ENCODE measurements around the gene SYNGR2.

The SYNGR2 gene

GRCh38 chr17:78141437-78142118 lies 26.8 kb upstream of the SYNGR2 start:
- no peak overlapping the region for H3K4me3 ChIP-seq (ENCODE audit: low read depth, low read length)
- no peak for DNase-seq (ENCODE audit: low read depth)

DNA sequence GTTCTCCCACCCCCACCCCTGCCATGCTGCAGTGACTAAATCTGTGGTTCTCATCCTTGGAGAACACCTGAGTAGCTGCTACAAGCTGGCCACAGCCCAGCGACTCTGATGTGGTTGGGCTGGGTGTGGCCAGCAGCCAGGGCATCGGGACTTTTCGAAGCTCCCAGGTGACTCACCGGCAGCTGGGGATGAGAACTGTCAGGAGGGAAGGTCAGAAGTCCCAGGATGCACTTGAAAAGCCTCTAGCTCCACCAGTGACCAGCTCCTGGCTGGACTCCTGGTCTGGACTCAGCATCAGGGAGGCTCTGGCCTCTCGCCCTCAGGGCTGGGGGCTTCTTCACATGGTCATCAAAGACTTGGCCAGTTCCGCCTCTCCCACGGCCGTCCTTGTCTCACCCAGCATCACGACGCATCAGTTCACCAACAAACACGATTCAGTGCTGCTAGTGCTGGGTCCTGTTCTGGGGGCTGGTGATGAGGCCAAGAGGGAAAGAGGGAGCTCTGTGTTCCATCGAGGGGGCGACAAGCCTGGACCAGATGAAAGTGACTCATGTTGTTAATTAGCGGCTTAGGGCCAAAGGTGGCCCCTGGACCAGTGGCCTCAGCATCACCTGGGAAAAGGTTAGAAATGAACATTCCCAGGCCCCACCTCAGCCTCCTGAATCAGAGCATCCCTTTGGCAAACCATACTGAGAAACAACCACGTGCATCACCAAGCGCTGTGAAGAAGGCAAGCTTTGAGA lies 26.1 kb upstream of the SYNGR2 start:
- no peak overlapping the region for H3K4me3 ChIP-seq (ENCODE audit: low read depth, low read length)
- DNase-seq (ENCODE audit: low read depth): no peak

GRCh38 chr17:78143214-78144146 lies 24.9 kb upstream of the SYNGR2 start:
- DNase-seq (ENCODE audit: low read depth): no peak
- H3K4me3 ChIP-seq (ENCODE audit: low read depth, low read length): no peak overlapping the region

DNA sequence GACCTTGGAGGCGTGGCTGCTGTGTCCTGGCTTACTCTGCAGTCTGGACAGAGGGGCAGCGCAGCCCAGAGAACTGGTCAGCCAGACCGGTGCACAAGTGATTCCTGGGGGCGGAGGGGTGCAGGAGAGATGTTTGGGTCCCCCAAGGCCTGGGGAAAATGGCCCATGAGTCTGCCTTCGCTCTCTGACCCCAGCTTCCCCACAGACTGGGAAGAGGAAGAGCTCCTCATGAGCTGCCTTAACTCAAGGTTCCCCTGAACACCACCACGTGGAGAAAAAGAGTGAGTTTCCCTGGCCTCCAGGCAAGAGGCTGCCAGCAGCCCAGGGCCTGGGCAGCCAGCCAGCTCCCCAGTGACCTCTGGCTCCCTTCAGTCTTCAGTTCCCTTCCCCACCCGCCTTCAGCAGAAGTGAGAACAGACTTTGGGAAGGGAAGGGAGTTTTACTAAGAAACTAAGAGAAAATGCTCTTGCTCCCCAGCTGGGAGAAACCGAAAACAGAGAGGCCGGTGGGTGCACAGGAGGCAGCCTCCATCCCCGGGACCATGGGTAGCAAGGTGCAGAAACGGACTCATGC lies 24.1 kb upstream of the SYNGR2 start:
- DNase-seq (ENCODE audit: low read depth): peak; percentile 72
- no peak overlapping the region for H3K4me3 ChIP-seq (ENCODE audit: low read depth, low read length)

DNA sequence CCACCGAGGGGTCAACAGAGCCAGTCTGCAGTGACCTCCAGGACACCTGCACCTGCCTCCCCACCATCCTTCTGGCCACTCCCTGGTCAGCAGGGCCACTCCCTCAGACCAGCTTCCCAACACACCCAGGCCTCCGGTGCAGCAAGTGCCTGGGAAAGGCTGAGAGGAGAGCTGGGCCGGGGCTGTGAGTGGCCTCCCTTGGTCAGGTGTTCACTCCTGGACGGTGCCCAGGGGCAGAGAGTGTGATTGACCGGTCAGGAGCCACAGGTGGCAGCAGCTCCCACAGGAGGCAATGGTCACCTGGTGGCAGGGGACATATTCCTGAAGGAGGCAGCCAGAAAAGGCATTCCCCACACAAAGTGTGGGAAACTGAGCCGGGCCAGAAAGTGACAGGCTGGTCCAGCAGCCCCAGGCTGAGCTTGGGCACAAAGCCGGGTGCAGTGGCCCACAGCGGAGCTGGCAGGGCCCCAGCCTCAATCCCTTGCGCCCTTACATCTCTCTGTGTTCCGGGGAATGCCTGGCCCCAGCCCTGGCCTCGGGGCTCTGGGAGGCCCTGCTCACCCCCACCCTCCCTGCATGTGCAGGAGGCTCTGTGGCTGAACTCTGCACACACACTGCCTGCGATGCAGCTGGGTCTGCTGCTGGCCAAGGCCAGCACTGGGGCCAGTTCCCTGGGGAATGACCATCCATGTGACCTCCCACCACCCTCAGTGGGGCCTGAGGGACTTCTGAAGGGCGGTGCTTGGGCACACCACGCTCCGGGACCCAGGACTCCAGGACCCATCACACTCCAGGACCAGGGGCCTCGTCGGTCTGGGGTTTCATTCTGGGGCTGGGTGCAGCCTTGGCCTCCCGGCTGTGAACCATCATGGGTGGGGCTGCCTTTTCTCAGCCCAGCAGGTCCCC lies 23.4 kb upstream of the SYNGR2 start:
- H3K4me3 ChIP-seq (ENCODE audit: low read depth, low read length): no peak overlapping the region
- no peak for DNase-seq (ENCODE audit: low read depth)

DNA sequence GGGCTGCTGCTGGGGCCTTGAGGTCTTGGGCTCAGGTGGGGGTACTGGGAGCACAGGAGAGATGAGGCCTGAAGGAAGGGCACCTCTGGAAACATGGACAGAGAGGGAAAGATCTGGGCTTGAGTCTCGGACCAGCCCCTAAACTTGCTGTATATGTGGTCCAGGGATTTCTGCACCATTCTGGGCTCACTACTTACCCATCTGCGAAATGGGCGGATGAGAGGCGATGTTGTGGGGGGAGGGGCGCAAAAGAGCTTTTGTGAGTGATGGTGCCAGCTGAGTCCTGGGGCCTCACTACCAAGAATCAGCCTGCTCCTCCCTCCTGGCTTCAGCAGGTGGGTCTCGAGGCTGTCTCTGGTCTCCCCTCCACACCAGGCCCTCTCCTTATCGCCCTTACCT lies 21.9 kb upstream of the SYNGR2 start:
- H3K4me3 ChIP-seq (ENCODE audit: low read depth, low read length): no peak overlapping the region
- no peak for DNase-seq (ENCODE audit: low read depth)

DNA sequence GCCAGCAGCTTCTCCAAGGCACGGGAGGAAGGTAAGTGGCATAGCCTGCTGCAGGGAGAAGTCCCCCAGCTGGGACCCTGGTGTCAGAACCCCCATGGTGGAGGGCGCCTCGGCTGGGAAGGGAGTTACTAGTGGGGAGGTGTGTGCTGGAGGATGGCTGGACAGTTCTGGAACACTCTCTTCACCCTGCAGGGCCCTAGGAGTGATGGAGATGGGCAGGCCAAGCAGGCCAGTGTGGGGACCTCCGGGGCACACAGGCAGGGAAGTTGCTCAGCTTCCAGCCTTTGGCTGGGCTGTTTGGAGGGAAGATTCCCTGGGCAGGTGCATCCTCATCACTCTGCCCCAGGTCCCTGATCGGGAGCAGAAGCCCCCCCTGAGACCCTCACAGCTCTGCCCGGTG lies 21.5 kb upstream of the SYNGR2 start:
- no peak for DNase-seq (ENCODE audit: low read depth)
- H3K4me3 ChIP-seq (ENCODE audit: low read depth, low read length): no peak overlapping the region

- H3K4me3 ChIP-seq (ENCODE audit: low read depth, low read length): no peak overlapping the region
- no peak for DNase-seq (ENCODE audit: low read depth)
These were observed 20.9 kb upstream of the SYNGR2 start for GRCh38 chr17:78147315-78147998.

DNA sequence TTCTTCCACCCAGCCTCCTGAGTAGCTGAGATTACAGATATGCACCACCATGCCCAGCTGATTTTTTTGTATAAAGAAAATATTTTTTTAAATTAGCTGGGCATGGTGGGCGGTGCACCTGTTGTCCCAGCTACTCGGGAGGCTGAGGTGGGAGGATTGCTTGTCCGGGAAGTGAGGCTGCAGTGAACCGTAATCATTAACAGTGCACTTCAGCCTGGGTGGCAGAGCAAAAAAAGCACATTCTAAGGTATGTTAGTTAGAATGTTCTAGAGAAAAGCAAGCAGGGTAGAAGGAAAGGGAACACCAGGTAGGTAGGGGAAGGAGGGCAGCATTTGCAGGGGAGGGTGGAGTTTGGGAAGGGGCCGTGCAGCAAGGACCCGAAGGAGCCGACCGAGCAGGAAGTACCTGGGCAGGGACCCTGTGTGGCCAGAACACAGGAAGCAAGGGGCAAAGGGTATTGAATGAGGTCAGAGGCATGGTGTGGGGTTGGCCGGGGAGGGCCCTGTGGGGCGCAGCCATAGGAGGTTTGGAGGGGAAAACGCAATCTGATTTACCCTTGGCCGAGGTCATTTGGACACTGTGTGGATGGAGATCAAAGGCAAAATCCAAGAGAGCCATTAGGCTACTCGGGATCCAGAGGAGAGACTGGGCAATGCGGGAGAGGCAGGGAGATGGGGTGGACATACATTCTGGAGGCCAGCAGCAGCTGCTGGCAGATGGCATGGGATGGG lies 19.9 kb upstream of the SYNGR2 start:
- H3K4me3 ChIP-seq (ENCODE audit: low read depth, low read length): no peak overlapping the region
- DNase-seq (ENCODE audit: low read depth): no peak

DNA sequence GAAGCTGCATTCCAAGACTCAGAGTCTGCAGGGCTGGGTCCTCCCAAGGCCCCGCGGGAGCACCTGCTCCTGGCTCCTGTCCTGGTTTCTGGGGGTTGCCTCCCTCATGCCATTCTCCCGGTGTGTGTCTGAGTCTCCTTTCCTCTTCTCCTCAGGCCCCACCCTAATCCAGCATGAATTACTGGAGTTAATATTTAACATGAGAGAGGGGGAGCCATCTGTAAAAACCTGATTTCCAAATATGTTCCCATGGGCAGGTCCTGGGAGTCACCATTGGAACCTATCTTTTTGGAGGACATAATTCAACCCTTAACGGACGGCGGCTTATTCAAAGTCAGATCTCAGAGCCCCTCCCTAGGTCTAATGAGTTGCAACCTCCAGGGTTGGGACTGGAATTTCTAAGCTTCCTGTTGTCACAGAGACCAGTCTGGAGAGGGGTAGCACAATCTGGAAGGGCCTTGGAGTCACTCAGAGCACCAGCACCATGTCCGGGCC lies 16.8 kb upstream of the SYNGR2 start:
- H3K4me3 ChIP-seq (ENCODE audit: low read depth, low read length): no peak overlapping the region
- DNase-seq (ENCODE audit: low read depth): no peak

- H3K4me3 ChIP-seq (ENCODE audit: low read depth, low read length): no peak overlapping the region
- no peak for DNase-seq (ENCODE audit: low read depth)
These were observed 13.2 kb upstream of the SYNGR2 start for GRCh38 chr17:78154903-78155811.

DNA sequence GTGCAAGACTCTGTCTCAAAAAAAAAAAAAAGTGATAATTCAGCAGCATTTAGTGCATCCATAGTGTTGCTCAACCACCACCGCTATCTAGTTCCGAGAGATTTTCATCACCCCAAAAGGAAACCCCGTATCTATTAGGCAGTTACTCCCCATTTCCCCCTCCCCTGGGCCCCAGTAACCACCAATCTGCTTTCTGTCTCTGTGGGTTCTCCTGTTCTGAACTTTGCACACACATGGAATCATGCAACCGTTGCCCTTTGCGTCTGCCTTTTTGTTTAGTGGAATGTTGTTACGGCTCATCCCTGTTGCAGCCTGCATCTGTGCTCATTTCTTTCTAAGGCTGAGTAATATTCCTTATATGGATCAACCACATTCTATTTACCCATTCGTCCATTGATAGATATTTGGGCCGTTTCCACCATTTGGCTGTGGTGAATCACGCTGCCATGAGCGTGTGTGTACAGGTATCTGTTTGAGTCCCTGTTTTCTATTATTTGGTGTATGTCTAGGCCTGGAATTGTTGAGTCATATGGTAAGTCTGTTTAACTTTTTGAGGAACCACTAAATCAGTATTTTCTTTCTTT lies 8.7 kb upstream of the SYNGR2 start:
- peak; percentile 9 for DNase-seq (ENCODE audit: low read depth)
- H3K4me3 ChIP-seq (ENCODE audit: low read depth, low read length): no peak overlapping the region

DNA sequence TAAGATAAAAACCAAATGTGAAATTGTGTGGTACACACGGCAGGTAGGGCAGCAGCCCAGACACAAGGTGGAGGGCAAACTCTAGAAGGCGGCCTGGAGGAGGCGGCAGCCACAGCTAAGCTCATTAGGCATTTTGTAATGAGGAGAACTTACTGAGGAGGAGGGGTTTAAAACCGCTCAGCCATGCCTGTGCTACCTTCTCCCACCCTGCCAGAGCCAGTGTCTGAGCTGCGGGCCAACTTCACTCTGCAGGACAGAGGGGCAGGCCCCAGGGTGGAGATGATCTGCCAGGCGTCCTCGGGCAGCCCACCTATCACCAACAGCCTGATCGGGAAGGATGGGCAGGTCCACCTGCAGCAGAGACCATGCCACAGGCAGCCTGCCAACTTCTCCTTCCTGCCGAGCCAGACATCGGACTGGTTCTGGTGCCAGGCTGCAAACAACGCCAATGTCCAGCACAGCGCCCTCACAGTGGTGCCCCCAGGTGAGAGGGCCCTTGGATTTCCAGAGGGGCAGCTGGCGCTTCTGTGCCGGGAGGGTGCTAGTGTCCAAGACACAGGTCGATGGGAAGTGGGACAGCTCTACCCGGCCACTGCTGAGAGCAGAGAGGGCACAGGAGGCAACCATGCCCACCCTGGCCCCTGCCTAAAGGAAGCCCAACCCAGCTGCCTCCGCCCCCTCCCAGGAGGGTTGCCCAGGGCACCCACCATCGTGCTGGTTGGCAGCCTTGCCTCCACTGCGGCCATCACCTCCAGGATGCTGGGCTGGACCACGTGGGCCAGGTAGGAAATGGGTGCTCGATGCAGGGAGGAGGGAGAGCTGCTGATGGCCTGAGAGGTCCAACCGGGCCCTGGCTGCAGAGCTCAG lies 4.3 kb upstream of the SYNGR2 start:
- no peak overlapping the region for H3K4me3 ChIP-seq (ENCODE audit: low read depth, low read length)
- no peak for DNase-seq (ENCODE audit: low read depth)

DNA sequence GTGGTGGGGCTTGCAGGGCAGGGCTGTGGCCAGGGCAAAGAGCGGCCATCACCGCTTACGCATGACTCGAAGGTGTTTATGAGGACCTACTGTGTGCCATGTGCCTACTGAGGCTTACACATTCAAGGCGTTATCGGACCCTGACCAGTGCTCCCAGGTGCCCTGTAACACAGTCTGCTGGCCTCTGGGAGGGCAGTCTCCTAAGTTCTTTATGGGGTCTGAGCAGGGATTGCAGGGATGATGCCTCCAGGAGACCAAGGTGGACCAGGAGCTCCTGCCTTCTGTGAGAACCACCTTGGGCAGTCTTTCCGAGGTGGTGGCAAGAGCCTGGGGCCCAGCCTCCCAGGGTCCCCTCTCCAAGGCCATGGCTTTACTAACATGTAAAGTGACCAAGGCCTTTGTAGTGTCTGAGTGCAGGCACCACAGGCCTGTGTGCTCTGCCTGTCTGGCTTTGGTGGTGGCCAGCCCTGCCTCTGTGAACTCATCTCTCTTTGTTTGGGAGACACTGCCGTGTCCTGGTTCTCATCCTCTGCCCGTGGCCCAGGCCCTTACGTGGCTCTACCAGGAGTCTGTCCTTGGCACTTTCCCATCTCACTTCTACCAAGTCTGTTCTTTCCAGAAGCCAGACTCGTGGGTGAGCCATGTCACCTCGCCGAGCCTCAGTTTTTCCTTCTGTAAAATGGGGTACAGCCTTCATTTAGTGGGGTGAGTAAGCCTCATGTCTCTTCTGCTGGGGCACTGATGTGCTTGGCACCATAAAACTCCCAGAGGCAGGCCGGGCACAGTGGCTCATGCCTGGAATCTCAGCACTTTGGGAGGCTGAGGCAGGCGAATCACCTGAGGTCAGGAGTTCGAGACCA lies 3.4 kb upstream of the SYNGR2 start:
- no peak overlapping the region for H3K4me3 ChIP-seq (ENCODE audit: low read depth, low read length)

More for the DNA sequence above, 3.4 kb upstream of the SYNGR2 start:
- DNase-seq (ENCODE audit: low read depth): no peak
